Measurements from ENCODE around the gene GJA1. TPM values are rescaled to one million over a fixed set of nuclear protein-coding genes. Genes with fewer than 3 reads are reported as not detected.

The GJA1 gene
- total RNA-seq, 1 donor from 2014 or later = 299 TPM

DNA sequence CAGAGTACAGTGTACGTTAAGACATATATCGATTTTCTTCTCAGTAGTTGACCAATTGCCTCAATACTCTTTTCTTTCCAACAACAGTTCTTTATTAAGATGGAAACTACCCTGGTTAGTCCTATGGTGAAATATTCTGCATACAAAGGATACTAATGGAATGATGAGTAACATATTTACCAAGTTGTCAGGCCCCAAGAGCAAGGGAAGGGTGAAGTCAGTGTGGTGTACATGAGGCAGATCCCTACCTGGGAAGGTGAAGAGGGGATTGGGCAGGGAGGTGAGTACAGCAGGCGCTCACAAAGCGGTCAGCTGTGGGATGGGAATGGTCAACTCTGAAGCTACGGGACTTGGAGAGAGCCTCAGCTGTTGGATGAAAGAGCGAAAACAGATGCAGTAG, 29.7 kb downstream of the GJA1 start:
- TF ChIP-seq, protein P1, sequence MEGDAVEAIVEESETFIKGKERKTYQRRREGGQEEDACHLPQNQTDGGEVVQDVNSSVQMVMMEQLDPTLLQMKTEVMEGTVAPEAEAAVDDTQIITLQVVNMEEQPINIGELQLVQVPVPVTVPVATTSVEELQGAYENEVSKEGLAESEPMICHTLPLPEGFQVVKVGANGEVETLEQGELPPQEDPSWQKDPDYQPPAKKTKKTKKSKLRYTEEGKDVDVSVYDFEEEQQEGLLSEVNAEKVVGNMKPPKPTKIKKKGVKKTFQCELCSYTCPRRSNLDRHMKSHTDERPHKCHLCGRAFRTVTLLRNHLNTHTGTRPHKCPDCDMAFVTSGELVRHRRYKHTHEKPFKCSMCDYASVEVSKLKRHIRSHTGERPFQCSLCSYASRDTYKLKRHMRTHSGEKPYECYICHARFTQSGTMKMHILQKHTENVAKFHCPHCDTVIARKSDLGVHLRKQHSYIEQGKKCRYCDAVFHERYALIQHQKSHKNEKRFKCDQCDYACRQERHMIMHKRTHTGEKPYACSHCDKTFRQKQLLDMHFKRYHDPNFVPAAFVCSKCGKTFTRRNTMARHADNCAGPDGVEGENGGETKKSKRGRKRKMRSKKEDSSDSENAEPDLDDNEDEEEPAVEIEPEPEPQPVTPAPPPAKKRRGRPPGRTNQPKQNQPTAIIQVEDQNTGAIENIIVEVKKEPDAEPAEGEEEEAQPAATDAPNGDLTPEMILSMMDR (IDR thresholded peaks at IDR 0.05; ENCODE audit: insufficient read depth, low read length, poor library complexity, severe bottlenecking) = no peak
- Histone ChIP-seq H3K4me3 (ENCODE audit: low read depth, low read length) (no peak overlapping the region), H3K36me3 (ENCODE audit: control insufficient read depth, insufficient read depth, low read length) (no peaks in the 10 kb centered on the region), H3K27me3 (ENCODE audit: control insufficient read depth, insufficient read depth, low read length) (no peaks in the 10 kb centered on the region)
- no peak for DNase-seq (ENCODE audit: low read depth)

DNA sequence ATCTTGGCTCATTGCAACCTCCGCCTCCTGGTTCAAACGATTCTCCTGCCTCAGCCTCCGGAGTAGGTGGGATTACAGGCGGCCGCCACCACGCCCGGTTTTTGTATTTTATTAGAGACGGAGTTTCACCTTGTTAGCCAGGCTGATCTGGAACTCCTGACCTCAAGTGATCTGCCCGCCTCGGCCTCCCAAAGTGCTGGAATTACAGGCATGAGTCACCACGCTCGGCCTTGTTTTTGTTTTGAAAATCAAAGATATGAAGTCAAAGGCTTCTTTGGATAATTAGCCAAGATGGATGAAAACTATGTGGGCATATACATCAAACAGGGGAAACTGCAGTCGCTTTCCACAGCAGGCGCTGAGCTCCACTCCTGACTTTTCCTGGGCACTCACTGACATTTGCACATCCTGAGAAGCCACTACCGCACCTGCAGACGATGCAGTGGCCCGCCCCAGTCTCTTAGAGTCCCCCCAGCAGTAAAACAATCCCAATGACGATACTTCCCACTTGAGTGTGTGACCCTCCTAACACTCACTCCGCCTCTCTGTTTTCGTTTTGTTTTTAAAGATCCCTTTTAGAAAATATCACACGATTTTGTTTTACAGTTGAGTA, 44.1 kb downstream of the GJA1 start:
- TF ChIP-seq, protein P1 (IDR thresholded peaks at IDR 0.05; ENCODE audit: insufficient read depth, low read length, poor library complexity, severe bottlenecking) = no peak
- DNase-seq (ENCODE audit: low read depth) = no peak
- Histone ChIP-seq H3K4me3 (ENCODE audit: low read depth, low read length) (no peak overlapping the region), H3K36me3 (ENCODE audit: control insufficient read depth, insufficient read depth, low read length) (no peaks in the 10 kb centered on the region), H3K27me3 (ENCODE audit: control insufficient read depth, insufficient read depth, low read length) (no peaks in the 10 kb centered on the region)

DNA sequence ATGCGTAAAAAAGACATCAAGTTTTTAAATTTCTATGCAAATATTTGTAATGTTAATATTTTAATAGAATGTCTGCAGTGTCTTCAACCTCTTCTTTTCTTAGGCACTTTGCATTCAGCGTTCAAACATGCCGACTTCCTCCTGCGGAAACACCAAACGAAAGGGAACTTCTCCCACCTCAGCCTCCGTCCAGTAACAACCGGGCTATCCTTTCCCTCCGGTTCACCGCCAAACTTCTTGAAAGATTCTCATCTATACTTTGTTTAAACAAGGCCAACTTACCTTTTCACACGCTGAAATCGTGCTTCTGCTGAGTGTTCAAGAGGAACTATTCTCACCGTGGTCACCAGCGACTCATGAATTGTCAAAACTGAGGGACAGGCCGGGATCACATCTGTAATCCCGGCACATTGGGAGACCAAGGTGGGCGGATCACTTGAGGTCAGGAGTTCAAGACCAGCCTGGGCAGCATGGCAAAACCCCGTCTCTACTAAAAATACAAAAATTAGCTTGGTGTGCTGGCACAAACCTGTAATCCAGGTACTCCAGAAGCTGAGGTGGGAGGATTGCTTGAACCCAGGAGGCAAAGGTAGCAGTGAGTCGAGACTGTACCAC, 44.8 kb downstream of the GJA1 start:
- H3K27me3 ChIP-seq (ENCODE audit: control insufficient read depth, insufficient read depth, low read length) = no peaks in the 10 kb centered on the region
- DNase-seq (ENCODE audit: low read depth) = no peak
- no peak overlapping the region for H3K4me3 ChIP-seq (ENCODE audit: low read depth, low read length)
- no peaks in the 10 kb centered on the region for H3K36me3 ChIP-seq (ENCODE audit: control insufficient read depth, insufficient read depth, low read length)
- TF ChIP-seq, protein P1 (IDR thresholded peaks at IDR 0.05; ENCODE audit: insufficient read depth, low read length, poor library complexity, severe bottlenecking) = no peak

DNA sequence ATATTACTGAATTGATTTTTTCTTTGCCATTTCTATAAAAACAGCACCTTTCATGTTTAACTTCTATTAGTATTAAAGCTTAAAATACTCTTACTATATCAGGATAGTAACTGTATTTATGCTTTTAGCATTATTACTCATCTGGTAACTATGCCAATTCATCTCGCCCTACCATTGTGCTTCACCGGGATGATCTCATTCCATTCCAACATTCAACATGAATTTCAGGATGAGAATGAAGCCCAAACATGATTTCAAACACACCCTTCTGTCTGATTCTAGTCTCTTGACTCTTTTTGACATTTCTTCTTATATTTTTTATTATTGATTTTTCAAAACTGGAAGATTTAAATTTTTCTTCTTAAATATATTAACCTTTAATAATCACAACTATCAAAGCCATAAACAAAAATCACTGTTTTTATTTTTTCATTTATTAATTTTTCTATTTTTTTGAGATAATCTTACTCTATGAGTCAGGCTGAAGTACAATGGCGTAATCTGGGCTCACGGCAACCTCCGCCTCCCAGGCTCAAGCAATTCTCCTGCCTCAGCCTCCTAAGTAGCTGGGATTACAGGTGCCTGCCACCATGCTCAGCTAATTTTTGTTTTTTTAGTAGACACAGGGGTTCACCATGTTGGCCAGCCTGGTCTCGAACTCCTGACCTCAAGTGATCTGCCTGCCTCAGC, 46.7 kb downstream of the GJA1 start:
- H3K27me3 ChIP-seq (ENCODE audit: control insufficient read depth, insufficient read depth, low read length) = no peaks in the 10 kb centered on the region
- no peaks in the 10 kb centered on the region for H3K36me3 ChIP-seq (ENCODE audit: control insufficient read depth, insufficient read depth, low read length)
- DNase-seq (ENCODE audit: low read depth) = no peak
- no peak overlapping the region for H3K4me3 ChIP-seq (ENCODE audit: low read depth, low read length)
- TF ChIP-seq, protein P1 (IDR thresholded peaks at IDR 0.05; ENCODE audit: insufficient read depth, low read length, poor library complexity, severe bottlenecking) = no peak

DNA sequence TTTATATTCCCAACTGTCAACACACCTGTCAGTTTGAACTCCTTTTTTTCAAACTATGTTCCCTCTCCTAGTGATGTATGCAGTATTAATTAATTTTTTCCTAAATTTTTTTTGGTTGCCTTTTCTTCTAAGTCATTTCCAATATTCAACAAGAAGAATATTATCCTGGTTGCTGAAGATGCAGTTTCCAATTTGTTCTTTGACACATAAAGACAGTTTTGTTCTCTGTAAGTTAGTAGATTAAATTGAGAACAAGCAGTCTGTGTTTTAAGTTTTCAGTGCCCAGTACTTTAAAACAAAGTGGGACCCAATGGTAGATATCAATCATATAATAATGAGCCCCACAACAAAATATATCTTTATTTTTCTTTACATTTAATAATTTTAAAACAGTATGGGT, 47.3 kb downstream of the GJA1 start:
- TF ChIP-seq, protein P1 (IDR thresholded peaks at IDR 0.05; ENCODE audit: insufficient read depth, low read length, poor library complexity, severe bottlenecking) = no peak
- DNase-seq (ENCODE audit: low read depth) = no peak
- no peaks in the 10 kb centered on the region for H3K36me3 ChIP-seq (ENCODE audit: control insufficient read depth, insufficient read depth, low read length)
- no peak overlapping the region for H3K4me3 ChIP-seq (ENCODE audit: low read depth, low read length)
- H3K27me3 ChIP-seq (ENCODE audit: control insufficient read depth, insufficient read depth, low read length) = no peaks in the 10 kb centered on the region

Measured in kidney epithelial cell (primary cell).